IMR-90 (cell line): ENCODE results near the gene E2F3. TPM values are rescaled to one million over a fixed set of nuclear protein-coding genes. Genes with fewer than 3 reads are reported as not detected.
A peak's percentile ranks its signal among the peaks of the same experiment; 100 is the strongest.

ENCODE experiments used
- ATAC-seq: fragments of 200-7000 bp; cut with Tn5 transposase; 2 replicates; pipeline ENCODE4 v1.9.1; 2020; ENCODE audit warnings: low read depth, mild to moderate bottlenecking, moderate library complexity
- BruUV-seq: library from RNA; stranded (reverse); fragments of 400-500 nt; replicated peaks from 2 replicates; lab custom pipeline; 2021; lab: Mats Ljungman, UMichigan
- CTCF ChIA-PET: fragments of 300-600 bp; formaldehyde crosslinking; extraction: SDS; loops from one replicate; lab custom pipeline; 2021; ENCODE audit warnings: antibody characterized with exemption; lab: Yijun Ruan, JAX
- POLR2A ChIA-PET: fragments of 300-600 bp; sonication (Branson Sonifier 250); formaldehyde crosslinking; loops from one replicate; lab custom pipeline; 2022; ENCODE audit warnings: antibody characterized with exemption; ENCODE audit not compliant: unreplicated experiment; lab: Charles Lee
- DNase-seq: peaks from one replicate; pipeline ENCODE4 v3.0.0; 2013
- H2AFZ ChIP-seq: replicated peaks from 2 replicates; pipeline ENCODE3; 2013; ENCODE audit warnings: low read length, mild to moderate bottlenecking; ENCODE audit not compliant: poor library complexity
- H2AK5ac ChIP-seq: 2 replicates; pipeline ENCODE4 v1.6.1; 2013; ENCODE audit warnings: low read depth, low read length, inconsistent platforms
- H2AK9ac ChIP-seq: replicated peaks from 2 replicates; pipeline ENCODE3; 2013; ENCODE audit warnings: mild to moderate bottlenecking, low read depth, low read length, moderate library complexity; ENCODE audit not compliant: poor library complexity
- H2BK120ac ChIP-seq: 2 replicates; pipeline ENCODE4 v1.6.1; 2013; ENCODE audit warnings: low read depth, low read length, inconsistent platforms
- H2BK15ac ChIP-seq: 3 replicates; pipeline ENCODE4 v1.6.1; 2013; ENCODE audit warnings: low read depth, low read length, inconsistent platforms
- H2BK20ac ChIP-seq: 2 replicates; pipeline ENCODE4 v1.6.1; 2013; ENCODE audit warnings: low read depth, mild to moderate bottlenecking, inconsistent platforms, low read length, moderate library complexity
- H2BK5ac ChIP-seq: 2 replicates; pipeline ENCODE4 v1.6.1; 2013; ENCODE audit warnings: mild to moderate bottlenecking, low read depth, low read length, inconsistent platforms; ENCODE audit not compliant: poor library complexity, severe bottlenecking
- H3K14ac ChIP-seq: replicated peaks from 2 replicates; pipeline ENCODE4 v1.6.1; 2013; ENCODE audit warnings: low read depth, low read length, inconsistent platforms
- H3K18ac ChIP-seq: 2 replicates; pipeline ENCODE4 v1.6.1; 2013; ENCODE audit warnings: low read depth, low read length, control low read depth
- H3K23ac ChIP-seq: 2 replicates; pipeline ENCODE4 v1.6.1; 2013; ENCODE audit warnings: low read depth, low read length, inconsistent platforms
- H3K27ac ChIP-seq: 2 replicates; pipeline ENCODE4 v1.5.1; 2013; ENCODE audit warnings: mild to moderate bottlenecking, control low read depth, low read length; ENCODE audit not compliant: insufficient read depth
- H3K27me3 ChIP-seq: 2 replicates; pipeline ENCODE4 v1.6.1; 2013; ENCODE audit warnings: low read length; ENCODE audit not compliant: control insufficient read depth, insufficient read depth
- H3K36me3 ChIP-seq: 2 replicates; pipeline ENCODE4 v1.6.1; 2013; ENCODE audit warnings: low read length, mixed read lengths; ENCODE audit not compliant: control insufficient read depth, insufficient read depth
- H3K4ac ChIP-seq: 2 replicates; pipeline ENCODE4 v1.6.1; 2013; ENCODE audit warnings: low read depth, low read length, inconsistent platforms
- H3K4me1 ChIP-seq: 2 replicates; pipeline ENCODE4 v1.6.1; 2013; ENCODE audit warnings: low read length, mixed read lengths; ENCODE audit not compliant: control insufficient read depth, insufficient read depth
- H3K4me2 ChIP-seq: 2 replicates; pipeline ENCODE4 v1.6.1; 2013; ENCODE audit warnings: low read depth, mild to moderate bottlenecking, control low read depth, low read length, moderate library complexity
- H3K4me3 ChIP-seq: 2 replicates; pipeline ENCODE4 v1.5.1; 2013; ENCODE audit warnings: low read depth, mild to moderate bottlenecking, control low read depth, low read length, moderate library complexity; ENCODE audit not compliant: insufficient read depth
- H3K56ac ChIP-seq: 2 replicates; pipeline ENCODE4 v1.6.1; 2013; ENCODE audit warnings: low read length, inconsistent platforms; ENCODE audit not compliant: insufficient read depth; ENCODE audit errors: extremely low read depth
- H3K79me1 ChIP-seq, 2 experiments: 2 replicates each; pipeline ENCODE4 v1.6.1; 2013; ENCODE audit warnings: low read length in 2 of 2, inconsistent platforms in 1 of 2, low read depth in 1 of 2
- H3K9ac ChIP-seq: 2 replicates; pipeline ENCODE4 v1.6.1; 2013; ENCODE audit warnings: low read depth, low read length, control low read depth
- H3K9me1 ChIP-seq: 2 replicates; pipeline ENCODE4 v1.6.1; 2013; ENCODE audit warnings: low read length, inconsistent platforms; ENCODE audit not compliant: insufficient read depth
- H3K9me3 ChIP-seq: 2 replicates; pipeline ENCODE4 v1.6.1; 2013; ENCODE audit warnings: low read length; ENCODE audit not compliant: control insufficient read depth, insufficient read depth
- H4K20me1 ChIP-seq: 2 replicates; pipeline ENCODE4 v1.6.1; 2013; ENCODE audit warnings: low read length, inconsistent platforms; ENCODE audit not compliant: insufficient read depth
- H4K5ac ChIP-seq: 2 replicates; pipeline ENCODE4 v1.6.1; 2013; ENCODE audit warnings: mild to moderate bottlenecking, low read depth, low read length, control low read depth
- H4K8ac ChIP-seq, 2 experiments: 2 replicates each; pipeline ENCODE4 v1.6.1; 2013; ENCODE audit warnings: low read depth in 2 of 2, low read length in 2 of 2, control low read depth in 1 of 2, inconsistent platforms in 1 of 2
- H4K91ac ChIP-seq: 2 replicates; pipeline ENCODE4 v1.6.1; 2013; ENCODE audit warnings: low read depth, low read length, inconsistent platforms; ENCODE audit not compliant: insufficient read depth
- CEBPB ChIP-seq: IDR thresholded peaks from 2 replicates; pipeline ENCODE4 v1.6.1; 2012; ENCODE audit warnings: low read depth, low read length, improper control_type of control experiment
- CTCF ChIP-seq: conservative IDR thresholded peaks from 2 replicates; pipeline ENCODE4 v1.5.1; 2012; ENCODE audit warnings: mild to moderate bottlenecking, low read depth, low read length, improper control_type of control experiment
- ELK1 ChIP-seq: fragments of 150-350 bp; IDR thresholded peaks from 2 replicates; pipeline ENCODE4 v1.6.1; 2016; ENCODE audit warnings: low read depth, mild to moderate bottlenecking, low read length, moderate library complexity, borderline replicate concordance
- FOS ChIP-seq: fragments of 150-350 bp; IDR thresholded peaks from 2 replicates; pipeline ENCODE4 v1.6.1; 2016; ENCODE audit warnings: low read depth, low read length
- MAFK ChIP-seq: IDR thresholded peaks from 2 replicates; pipeline ENCODE4 v1.6.1; 2012; ENCODE audit warnings: low read depth, low read length, improper control_type of control experiment
- MXI1 ChIP-seq: IDR thresholded peaks from 2 replicates; pipeline ENCODE4 v1.6.1; 2012; ENCODE audit warnings: low read depth, mild to moderate bottlenecking, low read length, moderate library complexity, borderline replicate concordance
- RAD21 ChIP-seq: IDR thresholded peaks from 2 replicates; pipeline ENCODE4 v1.6.1; 2012; ENCODE audit warnings: low read length, improper control_type of control experiment
- RFX5 ChIP-seq: IDR thresholded peaks from 2 replicates; pipeline ENCODE4 v1.8.0; 2012; ENCODE audit warnings: low read depth, mild to moderate bottlenecking, low read length, moderate library complexity
- SMC3 ChIP-seq: fragments of 150-350 bp; IDR thresholded peaks from 2 replicates; pipeline ENCODE4 v1.6.1; 2016; ENCODE audit warnings: low read depth, mild to moderate bottlenecking, antibody characterized with exemption, low read length, moderate library complexity
- WGBS, 2 experiments: methylation state at CpG; one replicate each; pipeline versions ENCODE4 v1.1.5 to v1.1.7; 2013; ENCODE audit warnings: missing lambda C conversion rate in 2 of 2; ENCODE audit not compliant: insufficient read length in 1 of 2; ENCODE audit errors: extremely low coverage in 2 of 2; 5-methylcytosine and 5-hydroxymethylcytosine counted together
- dilution Hi-C: fragments of 300-500 bp; cut with HindIII; formaldehyde crosslinking; loops from one replicate; pipeline ENCODE4 v1.14.3; 2018; ENCODE audit warnings: low sequenced_read_pairs; ENCODE audit not compliant: unreplicated experiment
- in situ Hi-C: fragments of 300-500 bp; cut with MboI; formaldehyde crosslinking; loops from 3 replicates; pipeline ENCODE4 v1.14.3; 2019; ENCODE audit warnings: low sequenced_read_pairs, inconsistent platforms, mixed read lengths
- intact Hi-C: fragments of 100-400 bp; cut with micrococcal nuclease; formaldehyde crosslinking; loops from 2 replicates; pipeline ENCODE4 v1.10.0; 2022
- polyA plus RNA-seq, 3 experiments: library from polyadenylated mRNA; depleted of rRNA; stranded (reverse); fragments of >200 nt; gene quantifications; 2 replicates each; pipeline ENCODE4 v1.2.3, GENCODE V29; 2012; ENCODE audit warnings: low replicate concordance in 1 of 3
- total RNA-seq: library from RNA; depleted of rRNA; stranded (reverse); fragments of >200 nt; gene quantifications from 2 replicates; pipeline ENCODE4 v1.2.3, GENCODE V29; 2012

Gene E2F3
- total and polyA plus RNA-seq, 2 of the 4 experiments (the other 2 are of a cell fraction), result 2.3 to 8.2 TPM

- Histone ChIP-seq H3K4me3 (peak overlapping the region; percentile 63), H4K20me1 (no peaks in the 10 kb centered on the region), H3K4me1 (no peaks in the 10 kb centered on the region), H4K8ac (0 out of 4 replicates have a peak overlapping the region, but pooled peaks of 1 of the 2 experiments have one; percentile 23), H3K36me3 (no peaks in the 10 kb centered on the region), H2BK120ac (0 out of 2 replicates have a peak overlapping the region, but pooled peaks have one; percentile 4), H3K79me1 (peaks cover 0 to 5% of the 10 kb centered on the region in 2 experiments; a peak in 2 of 4 replicates), H3K27me3 (no peaks in the 10 kb centered on the region), H3K18ac (no peak overlapping the region), H3K4me2 (peak overlapping the region; percentile 78), H3K9me1 (no peaks in the 10 kb centered on the region), H2AK9ac (no peak overlapping the region), H3K9me3 (no peaks in the 10 kb centered on the region), H4K91ac (no peak overlapping the region), H2BK15ac (no peak overlapping the region), H2AK5ac (no peak overlapping the region), H2BK20ac (no peak overlapping the region), H3K14ac (peak overlapping the region; percentile 16; the same call in 1 of the 2 replicates), H3K4ac (no peak overlapping the region), H3K27ac (peak overlapping the region; percentile 27; the same call in 1 of the 2 replicates), H4K5ac (no peak overlapping the region), H3K9ac (peak overlapping the region; percentile 19), H3K23ac (peak overlapping the region; percentile 50), H2BK5ac (no peak overlapping the region), H2AFZ (peak overlapping the region; percentile 86), H3K56ac (peak overlapping the region; percentile 32; the same call in 1 of the 2 replicates)
- 13% methylated on average over 6 of the region's 18 CpGs; no CpG with 5 or more reads in 1 of the 2 experiments for WGBS, 2 experiments
- ATAC-seq, result no peak
- POLR2A ChIA-PET, result no interaction called here
- dilution Hi-C loops, result no loop called here
- CTCF ChIA-PET, result interaction anchor here (0.9 to 1.1 kb wide), 2 partner anchors 52 to 127 kb away, joined by 3 to 5 read pairs; no protein-coding TSS in a partner anchor
- TF ChIP-seq ELK1, result no peak
- TF ChIP-seq RFX5, result no peak
- 0 out of 2 replicates have a peak, but pooled peaks have one; percentile 16 for TF ChIP-seq MAFK
- TF ChIP-seq FOS, result no peak
- TF ChIP-seq CTCF, result peak; percentile 39; the same call in 1 of the 2 replicates
- no peak; the same call in 1 of the 2 replicates for TF ChIP-seq CEBPB
- TF ChIP-seq SMC3, result 0 out of 2 replicates have a peak, but pooled peaks have one; percentile 16
- no peak for TF ChIP-seq MXI1
- peak; percentile 23; the same call in 1 of the 2 replicates for TF ChIP-seq RAD21
- no peak for DNase-seq
- no TSS peak for BruUV-seq
- intact Hi-C loops, result loop anchor here (2.0 to 5.0 kb wide), 5 partner anchors 110 to 1187 kb away; partner anchors contain the start of gene MBOAT1
- in situ Hi-C loops, result loop anchor here (10.0 kb wide), 1 partner anchor 124 kb away; no protein-coding TSS in a partner anchor
Observed at GRCh38 chr6:20400456-20401204, 1.0 kb upstream of the E2F3 start.
